ENCODE data around the gene OXTR.

OXTR gene

DNA sequence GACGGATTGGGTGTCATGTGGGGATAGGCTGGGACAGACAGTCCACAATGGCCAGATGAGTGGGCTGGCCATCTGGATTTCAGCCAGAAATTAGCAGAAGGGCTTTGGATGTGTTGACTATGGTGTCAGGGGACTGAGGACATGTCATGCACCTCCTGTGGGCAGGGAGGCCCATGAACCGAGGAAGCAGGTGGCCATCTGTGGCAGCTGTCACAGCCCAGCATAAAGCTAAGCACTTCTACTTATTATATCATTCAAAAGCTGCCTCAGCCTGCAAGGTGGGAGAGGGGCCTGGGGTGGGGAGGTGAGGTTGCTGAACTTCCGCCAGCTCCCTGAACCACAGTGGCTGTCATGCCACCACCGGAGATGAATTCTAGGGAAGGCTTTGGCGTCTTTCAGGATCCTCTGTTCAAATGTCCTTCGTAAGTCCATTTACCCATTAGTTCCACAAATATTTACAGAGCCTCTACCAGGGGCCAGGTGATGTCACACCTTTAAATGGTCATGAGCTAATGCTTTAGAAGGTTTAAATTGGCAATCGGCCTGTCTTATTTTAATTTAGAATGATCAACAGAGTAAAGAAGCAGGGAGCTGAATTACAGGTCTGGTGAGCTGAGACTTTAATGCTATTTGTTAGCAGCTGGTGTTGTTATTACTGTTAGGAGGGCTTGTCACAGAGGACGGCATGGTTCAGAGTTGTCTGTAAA is 59.5 kb downstream of the OXTR start:
- DNase-seq, result no peak

GRCh38 chr3:8709287-8709686 is 60.1 kb downstream of the OXTR start:
- DNase-seq, result no peak

DNA sequence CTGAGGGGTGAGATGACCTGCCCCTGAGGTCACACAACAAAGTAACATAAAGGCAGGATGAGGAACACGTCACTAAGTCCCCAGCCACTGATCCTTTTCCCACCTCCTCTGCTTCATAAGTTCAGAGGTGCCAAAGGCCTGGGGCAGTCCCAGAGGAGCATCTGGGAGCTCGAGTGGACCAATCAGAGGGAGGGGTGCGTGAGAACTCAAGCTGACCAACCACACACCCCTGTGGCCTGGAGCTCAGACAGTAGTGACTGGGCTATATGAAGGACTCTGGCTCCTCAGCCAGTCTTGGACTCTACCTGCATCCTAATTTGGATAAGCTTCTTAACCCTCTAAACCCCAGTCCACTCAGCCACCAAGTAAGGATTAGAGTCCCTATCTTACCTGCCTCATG is 63.8 kb downstream of the OXTR start:
- no peak for DNase-seq

DNA sequence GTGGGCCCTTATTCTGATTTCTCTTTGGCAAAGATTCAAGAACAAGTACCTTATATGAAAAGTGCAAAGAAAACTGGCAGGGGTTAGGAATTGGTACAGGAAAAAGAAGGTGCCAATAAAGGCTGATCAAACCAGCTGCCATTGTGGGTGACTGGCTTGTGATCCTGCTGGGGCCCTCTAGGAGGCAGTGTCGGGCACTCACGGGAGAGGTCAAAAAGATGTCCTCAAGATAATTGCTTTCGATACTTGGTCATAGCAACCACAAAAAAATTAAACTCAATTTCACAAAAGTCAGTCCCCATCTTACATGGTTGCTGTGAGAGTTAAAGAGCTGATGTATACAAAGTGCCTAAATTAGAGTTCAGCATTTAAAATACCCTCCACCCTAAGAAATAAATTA is 66.9 kb downstream of the OXTR start:
- DNase-seq, result no peak

All from NCI-H1105 (cell line).